ENCODE data around the gene FAM20C. TPM values are rescaled to one million over a fixed set of nuclear protein-coding genes. Genes with fewer than 3 reads are reported as not detected.

FAM20C gene
- total RNA-seq, 1 donor from 2014 or later, result 21.9 TPM

DNA sequence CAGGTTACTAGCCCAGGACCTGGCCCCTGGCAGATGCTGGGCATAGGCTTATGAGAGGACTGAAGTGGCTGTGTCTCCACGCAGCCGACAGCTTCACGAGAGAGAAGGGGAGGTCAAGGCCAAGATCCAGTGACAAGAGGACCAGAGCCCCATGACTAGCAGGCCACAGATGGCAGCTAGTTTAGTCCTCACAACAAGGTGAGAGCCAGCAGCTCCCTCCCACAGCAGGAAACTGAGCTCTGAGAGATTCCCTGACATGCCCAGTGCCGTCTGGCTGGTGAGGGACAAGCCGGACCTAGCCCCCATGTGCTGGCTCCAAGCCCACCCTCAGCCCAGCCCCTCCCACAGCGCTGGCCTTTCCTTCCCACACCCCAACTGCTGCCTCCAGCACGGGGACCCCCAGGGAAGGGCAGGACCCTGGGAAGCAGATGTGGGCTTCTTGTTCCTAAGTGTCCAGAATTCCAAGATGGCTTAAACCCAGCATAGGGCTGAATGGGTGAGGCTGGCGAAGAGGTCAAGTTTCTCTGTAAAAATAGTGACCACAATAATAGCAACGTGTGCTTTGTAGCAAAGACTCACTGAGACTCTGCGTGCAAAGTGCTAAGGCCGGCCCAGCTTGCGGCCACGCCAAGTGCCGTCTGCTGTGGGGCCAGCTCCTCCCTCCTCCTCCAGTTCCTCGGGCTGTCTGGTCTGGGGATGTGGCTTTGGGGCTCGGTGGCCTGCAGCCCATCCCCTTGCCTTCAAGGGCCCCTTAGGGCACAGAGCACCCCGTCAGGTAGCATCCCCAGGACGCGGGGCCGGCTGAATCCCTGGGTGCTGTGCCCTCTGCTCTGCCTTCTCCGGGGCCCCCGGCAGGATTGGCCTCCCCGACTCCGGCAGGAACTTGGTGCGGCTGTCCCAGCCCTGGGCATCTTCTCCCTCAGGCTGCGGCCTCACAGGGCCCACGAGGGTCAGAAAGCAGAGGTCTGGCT, 7.8 kb upstream of the FAM20C start:
- no peak overlapping the region for H3K4me3 Mint-ChIP-seq
- DNase-seq (ENCODE audit: low read depth, low spot score), result no peak
- TF ChIP-seq CTCF (conservative IDR thresholded peaks at IDR 0.05), result no peak
- peaks cover 10% of the 10 kb centered on the region for H3K27me3 Mint-ChIP-seq (ENCODE audit: low read depth)
- H3K9me3 Mint-ChIP-seq, result no peaks in the 10 kb centered on the region
- peaks cover 3% of the 10 kb centered on the region for H3K4me1 Mint-ChIP-seq
- H3K27ac Mint-ChIP-seq (ENCODE audit: unreplicated experiment), result no peak overlapping the region
- H3K36me3 Mint-ChIP-seq (ENCODE audit: low read depth), result no peaks in the 10 kb centered on the region

- H3K4me3 Mint-ChIP-seq, result no peak overlapping the region
- H3K27ac Mint-ChIP-seq (ENCODE audit: unreplicated experiment), result no peak overlapping the region
- no peak for TF ChIP-seq CTCF (conservative IDR thresholded peaks at IDR 0.05)
- no peaks in the 10 kb centered on the region for H3K9me3 Mint-ChIP-seq
- peaks cover 13% of the 10 kb centered on the region for H3K4me1 Mint-ChIP-seq
- H3K27me3 Mint-ChIP-seq (ENCODE audit: low read depth), result peaks cover 24% of the 10 kb centered on the region
- DNase-seq (ENCODE audit: low read depth, low spot score), result no peak
- no peaks in the 10 kb centered on the region for H3K36me3 Mint-ChIP-seq (ENCODE audit: low read depth)
Measured at GRCh38 chr7:186516-187113, 5.8 kb upstream of the FAM20C start.

DNA sequence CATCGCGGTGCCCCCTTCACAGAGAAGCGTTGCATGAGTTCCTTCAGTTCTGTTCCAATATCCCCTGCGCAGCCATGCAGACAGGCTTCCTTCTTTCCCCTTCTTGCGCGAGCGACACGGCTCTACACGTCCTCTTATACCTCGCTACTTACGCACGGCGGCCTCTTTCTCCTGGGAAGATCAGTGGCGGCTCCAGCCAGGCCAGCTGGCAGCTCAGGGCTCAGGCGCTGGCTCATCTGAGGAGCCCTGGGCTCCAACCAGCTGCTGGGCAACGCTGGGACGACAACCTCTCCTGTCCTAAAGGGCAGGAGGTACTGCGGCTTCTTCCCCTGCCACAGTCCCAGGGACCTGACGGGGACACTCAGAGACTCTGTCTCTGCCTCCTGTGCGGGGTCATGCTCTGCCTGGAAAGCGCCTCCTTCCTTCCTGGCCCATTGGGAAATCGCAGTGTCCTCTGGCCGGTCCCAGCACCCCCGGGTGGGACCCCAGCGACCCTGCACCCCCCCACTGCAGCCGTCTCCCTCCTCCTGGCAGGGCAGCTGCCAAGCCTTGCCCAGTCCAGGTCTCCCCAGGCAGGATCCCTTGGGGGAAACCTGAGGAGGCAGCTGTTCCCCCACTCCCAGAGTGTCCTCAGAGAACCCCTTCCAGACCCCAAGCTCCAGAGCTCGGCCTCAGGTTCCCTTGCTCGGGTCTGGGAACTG, 5.0 kb upstream of the FAM20C start:
- Mint-ChIP-seq H3K27ac (ENCODE audit: unreplicated experiment) (peak overlapping the region; percentile 73), H3K27me3 (ENCODE audit: low read depth) (peaks cover 25% of the 10 kb centered on the region)
- TF ChIP-seq CTCF (conservative IDR thresholded peaks at IDR 0.05), result no peak

DNA sequence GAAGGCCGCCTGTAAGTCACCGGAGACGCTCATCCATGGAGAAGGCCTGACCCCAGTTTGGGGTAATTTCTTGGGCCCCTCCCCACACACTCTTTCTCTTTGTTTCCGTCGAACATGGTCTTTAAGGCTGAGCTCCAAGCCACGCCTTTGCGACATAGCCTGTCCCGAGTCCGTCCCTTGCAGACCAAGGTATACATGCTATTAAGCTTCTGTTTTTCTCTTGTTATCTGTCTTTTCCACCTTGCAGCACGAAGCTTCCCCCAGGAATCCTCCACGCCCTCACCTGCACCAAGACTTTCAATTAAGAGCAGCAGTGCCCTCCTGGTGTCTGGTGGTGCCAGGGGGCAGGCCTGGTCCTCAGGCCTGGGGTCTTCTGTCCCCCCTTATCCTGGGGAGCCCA, 4.2 kb upstream of the FAM20C start:
- Mint-ChIP-seq H3K27me3 (ENCODE audit: low read depth) (peaks cover 25% of the 10 kb centered on the region), H3K9me3 (no peaks in the 10 kb centered on the region), H3K27ac (ENCODE audit: unreplicated experiment) (no peak overlapping the region), H3K4me3 (no peak overlapping the region), H3K36me3 (ENCODE audit: low read depth) (no peaks in the 10 kb centered on the region), H3K4me1 (peaks cover 14% of the 10 kb centered on the region)
- no peak for DNase-seq (ENCODE audit: low read depth, low spot score)
- no peak for TF ChIP-seq CTCF (conservative IDR thresholded peaks at IDR 0.05)

More for the DNA sequence above, 5.0 kb upstream of the FAM20C start:
- no peak for DNase-seq (ENCODE audit: low read depth, low spot score)
- H3K4me1 Mint-ChIP-seq, result peaks cover 14% of the 10 kb centered on the region
- peak overlapping the region; percentile 3 for H3K4me3 Mint-ChIP-seq
- no peaks in the 10 kb centered on the region for H3K9me3 Mint-ChIP-seq
- H3K36me3 Mint-ChIP-seq (ENCODE audit: low read depth), result no peaks in the 10 kb centered on the region

DNA sequence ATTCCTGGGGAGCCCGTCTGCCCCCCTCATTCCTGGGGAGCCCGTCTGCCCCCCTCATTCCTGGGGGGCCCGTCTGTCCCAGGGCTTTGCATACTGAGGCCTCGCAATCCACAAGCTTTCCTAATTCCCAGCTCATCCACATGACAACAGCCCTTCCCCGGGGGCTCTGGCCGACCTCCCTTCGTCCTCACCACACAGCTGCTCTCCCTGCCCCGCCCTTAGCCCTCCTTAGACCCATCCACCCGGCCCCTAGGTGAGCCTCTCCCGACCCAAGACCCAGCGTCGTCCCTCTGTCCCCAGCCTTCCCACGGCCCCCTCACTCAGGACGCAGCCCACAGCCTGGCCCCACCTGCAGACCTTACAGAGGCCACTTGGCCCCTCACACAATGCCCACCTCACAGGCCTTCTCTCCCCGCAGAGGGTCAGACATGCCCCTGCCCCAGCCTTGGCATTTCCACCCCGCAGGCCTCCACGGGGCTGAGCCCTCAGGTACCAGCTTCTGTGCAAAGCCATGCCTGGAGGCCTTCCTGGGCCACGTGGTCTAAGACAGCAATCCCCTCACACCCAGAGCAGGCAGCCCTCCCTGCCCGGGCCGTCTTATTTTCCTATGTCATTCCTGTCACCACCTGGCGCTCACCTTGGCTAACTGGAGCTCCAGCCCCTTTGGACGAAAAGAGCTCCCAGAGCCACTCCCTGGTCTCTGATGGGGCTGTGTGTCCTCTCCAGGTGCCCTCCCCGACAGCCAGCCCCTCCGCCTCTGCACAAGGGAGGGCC, 3.5 kb upstream of the FAM20C start:
- H3K9me3 Mint-ChIP-seq, result no peaks in the 10 kb centered on the region
- H3K4me1 Mint-ChIP-seq, result peaks cover 16% of the 10 kb centered on the region
- H3K36me3 Mint-ChIP-seq (ENCODE audit: low read depth), result no peaks in the 10 kb centered on the region
- no peak overlapping the region for H3K27ac Mint-ChIP-seq (ENCODE audit: unreplicated experiment)
- H3K27me3 Mint-ChIP-seq (ENCODE audit: low read depth), result peaks cover 28% of the 10 kb centered on the region
- DNase-seq (ENCODE audit: low read depth, low spot score), result no peak
- peak overlapping the region; percentile 71 for H3K4me3 Mint-ChIP-seq
- TF ChIP-seq CTCF (conservative IDR thresholded peaks at IDR 0.05), result no peak
